GM10266 (cell line): ENCODE data around the gene BCAS4.

Experiments used
- DNase-seq: peaks from one replicate; pipeline ENCODE4 v3.0.0; 2012; ENCODE audit errors: extremely low spot score
- CTCF ChIP-seq: IDR thresholded peaks from 2 replicates; pipeline ENCODE4 v1.5.1; 2012; ENCODE audit warnings: mild to moderate bottlenecking, low read depth; ENCODE audit not compliant: control insufficient read depth, insufficient read depth; ENCODE audit errors: missing control alignments

Gene BCAS4

DNA sequence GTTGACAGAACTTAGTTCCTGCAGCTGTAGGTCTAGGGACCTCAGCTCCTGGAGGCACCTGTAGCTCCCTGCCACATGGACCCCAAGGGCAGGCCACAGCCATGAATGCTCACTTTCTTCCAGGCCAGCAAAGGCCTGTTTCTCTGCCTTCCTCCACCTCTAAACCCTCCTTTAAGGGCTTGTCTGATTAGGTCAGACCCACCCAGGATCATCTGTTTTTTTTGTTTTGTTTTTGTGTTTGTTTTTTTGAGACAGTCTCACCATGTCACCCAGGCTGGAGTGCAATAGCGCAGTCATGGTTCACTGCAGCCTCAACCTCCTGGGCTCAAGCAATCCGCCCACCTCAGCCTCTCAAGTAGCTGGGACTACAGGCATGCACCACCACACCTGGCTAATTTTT lies 11.5 kb upstream of the BCAS4 start:
- no peak for DNase-seq

GRCh38 chr20:50783903-50784302 lies 11.0 kb upstream of the BCAS4 start:
- DNase-seq: no peak
- TF ChIP-seq CTCF: no peak

More for the DNA sequence above, 11.5 kb upstream of the BCAS4 start:
- TF ChIP-seq CTCF: no peak

- DNase-seq: no peak
- no peak for TF ChIP-seq CTCF
Observed at GRCh38 chr20:50784464-50784863, 10.4 kb upstream of the BCAS4 start.

GRCh38 chr20:50786703-50787102 lies 8.2 kb upstream of the BCAS4 start:
- DNase-seq: no peak

DNA sequence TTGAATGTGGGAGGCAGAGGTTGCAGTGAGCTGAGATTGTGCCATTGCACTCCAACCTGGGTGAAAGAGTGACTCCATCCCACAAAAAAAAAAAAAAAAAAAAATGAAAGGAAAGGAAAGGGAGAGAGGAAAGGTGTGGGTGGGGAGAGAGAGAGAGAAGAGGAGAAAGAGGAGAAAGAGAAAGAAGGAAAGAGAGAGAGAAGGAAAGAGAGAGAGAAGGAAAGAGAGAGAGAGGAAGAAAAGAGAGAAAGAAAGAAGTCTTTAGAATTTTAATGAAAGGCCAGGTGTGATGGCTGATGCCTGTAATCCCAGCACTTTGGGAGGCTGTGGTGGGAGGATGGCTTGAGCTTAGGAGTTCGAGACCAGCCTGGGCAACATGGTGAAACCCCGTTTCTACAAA lies 7.7 kb upstream of the BCAS4 start:
- no peak for TF ChIP-seq CTCF
- DNase-seq: no peak

More at GRCh38 chr20:50786703-50787102, 8.2 kb upstream of the BCAS4 start:
- no peak for TF ChIP-seq CTCF

- no peak for TF ChIP-seq CTCF
- DNase-seq: no peak
Observed at GRCh38 chr20:50788045-50788991, 6.5 kb upstream of the BCAS4 start.

DNA sequence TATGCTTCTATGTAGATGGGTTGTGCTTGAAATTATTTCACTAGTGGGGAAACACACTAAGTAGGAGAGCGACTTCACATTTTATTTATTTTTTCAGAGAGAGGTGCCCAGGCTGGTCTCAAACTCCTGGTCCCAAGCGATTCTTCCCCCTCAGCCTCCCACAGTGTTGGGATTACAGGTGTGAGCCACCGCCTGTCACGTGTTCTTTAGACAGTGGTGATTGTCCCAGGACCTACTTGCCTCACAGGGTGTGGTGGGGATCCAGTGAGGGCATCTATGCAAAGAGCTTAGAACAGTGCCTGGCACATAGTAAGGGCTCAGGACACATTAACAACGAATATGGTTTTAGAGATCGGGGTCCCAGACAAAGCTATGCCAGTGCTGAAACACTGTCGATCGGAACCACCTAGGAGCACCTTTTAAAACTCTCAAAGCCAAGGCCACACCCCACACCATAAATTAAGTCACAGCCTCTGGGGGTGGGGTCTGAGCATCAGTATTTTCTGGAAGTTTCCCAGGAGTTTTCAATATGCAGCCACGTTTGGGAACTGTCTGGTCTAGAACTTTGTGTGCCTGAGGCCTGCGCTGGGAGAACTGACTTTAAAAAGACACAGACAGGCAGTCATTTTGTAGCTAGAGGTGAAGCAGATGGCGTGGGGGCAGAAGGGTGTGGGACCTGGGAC lies 4.8 kb upstream of the BCAS4 start:
- TF ChIP-seq CTCF: no peak
- DNase-seq: no peak
